HepG2 (cell line): Measurements from ENCODE around the gene CGREF1. TPM values are rescaled to one million over a fixed set of nuclear protein-coding genes. Genes with fewer than 3 reads are reported as not detected.
A peak's percentile ranks its signal among the peaks of the same experiment; 100 is the strongest.

Source experiments
- CEBPB ChIP-seq: IDR thresholded peaks from 2 replicates; pipeline ENCODE4 v1.6.1; 2011; ENCODE audit warnings: low read depth, low read length, improper control_type of control experiment, borderline replicate concordance
- CEBPZ ChIP-seq: IDR thresholded peaks from 2 replicates; pipeline ENCODE4 v1.6.1; 2012; ENCODE audit warnings: low read length, improper control_type of control experiment
- GRHL1 ChIP-seq: sonication (generic); formaldehyde crosslinking; conservative IDR thresholded peaks from 2 replicates; pipeline ENCODE4 v1.8.0; 2022; ENCODE audit warnings: missing genetic modification reagents
- NFE2L2 ChIP-seq: fragments of 150-350 bp; IDR thresholded peaks from 2 replicates; pipeline ENCODE4 v1.6.1; 2014; ENCODE audit warnings: low read length
- SNAPC5 ChIP-seq: sonication (generic); formaldehyde crosslinking; IDR thresholded peaks from 2 replicates; pipeline ENCODE4 v1.8.1; 2023; ENCODE audit warnings: mild to moderate bottlenecking, missing genetic modification reagents, borderline replicate concordance
- STAG1 ChIP-seq: sonication (generic); formaldehyde crosslinking; IDR thresholded peaks from 2 replicates; pipeline ENCODE4 v1.4.0; 2020; ENCODE audit warnings: missing genetic modification reagents
- SUZ12 ChIP-seq: fragments of 150-350 bp; IDR thresholded peaks from 2 replicates; pipeline ENCODE4 v1.6.1; 2014; ENCODE audit warnings: low read depth, low read length
- TFDP2 ChIP-seq: sonication (generic); formaldehyde crosslinking; IDR thresholded peaks from 2 replicates; pipeline ENCODE4 v1.4.0; 2020; ENCODE audit warnings: missing genetic modification reagents
- TGIF2 ChIP-seq: IDR thresholded peaks from 2 replicates; pipeline ENCODE4 v1.6.1; 2016; ENCODE audit warnings: control low read depth, missing compliant biosample characterization
- ZBTB25 ChIP-seq: IDR thresholded peaks from 2 replicates; pipeline ENCODE4 v1.6.1; 2018; ENCODE audit warnings: missing genetic modification reagents
- ZMYM3 ChIP-seq: sonication (generic); formaldehyde crosslinking; IDR thresholded peaks from 2 replicates; pipeline ENCODE4 v1.5.1; 2020; ENCODE audit warnings: mild to moderate bottlenecking, missing genetic modification reagents
- ZMYM4 ChIP-seq: sonication (generic); formaldehyde crosslinking; IDR thresholded peaks from 2 replicates; pipeline ENCODE4 v1.8.1; 2023; ENCODE audit warnings: mild to moderate bottlenecking, missing genetic modification reagents
- ZNF292 ChIP-seq: sonication (generic); formaldehyde crosslinking; IDR thresholded peaks from 2 replicates; pipeline ENCODE4 v1.8.1; 2022; ENCODE audit warnings: mild to moderate bottlenecking, low read depth, missing genetic modification reagents, borderline replicate concordance
- ZNF451 ChIP-seq: sonication (generic); formaldehyde crosslinking; IDR thresholded peaks from 2 replicates; pipeline ENCODE4 v1.5.0; 2020; ENCODE audit warnings: mild to moderate bottlenecking, missing genetic modification reagents
- ZNF503 ChIP-seq: sonication (generic); formaldehyde crosslinking; IDR thresholded peaks from 2 replicates; pipeline ENCODE4 v1.4.0; 2020; ENCODE audit warnings: missing genetic modification reagents
- ZNF83 ChIP-seq: sonication (generic); formaldehyde crosslinking; IDR thresholded peaks from 2 replicates; pipeline ENCODE4 v1.4.0; 2020; ENCODE audit warnings: missing genetic modification reagents, mild to moderate bottlenecking, borderline replicate concordance
- polyA plus RNA-seq, 8 experiments: library from polyadenylated mRNA; depleted of rRNA in 3 of 8; stranded (reverse) in 7 of 8; unstranded in 1 of 8; fragments of >200 nt; fragmentation: Illumina TruSeq in 4 of 8; extraction: Trizol in 4 of 8; gene quantifications; 2 replicates each; pipeline versions ENCODE4 v1.2.1 to v1.2.3, GENCODE V29; 2011 to 2016; ENCODE audit warnings: low read depth in 4 of 8, missing spikeins in 1 of 8, mixed read lengths in 1 of 8; ENCODE audit not compliant: insufficient read depth in 1 of 8
- total RNA-seq, 5 experiments: library from RNA; depleted of rRNA; stranded (reverse); fragments of >200 nt; fragmentation: Illumina TruSeq; extraction: Trizol; gene quantifications; 2 replicates each; pipeline ENCODE4 v1.2.3, GENCODE V29; 2016; ENCODE audit warnings: low read depth in 1 of 5

CGREF1 gene
- total and polyA plus RNA-seq, 2 of the 13 experiments (the other 11 are each of a cell fraction or from before 2014, with no cell fraction given), result 13.9 to 23.4 TPM

- TF ChIP-seq NFE2L2 (0 out of 2 replicates have a peak, but pooled peaks have one; percentile 16), SUZ12 (peak; percentile 72), SNAPC5 (CRISPR knock-in tag) (0 out of 2 replicates have a peak, but pooled peaks have one; percentile 13), GRHL1 (CRISPR knock-in tag) (no peak), CEBPZ (no peak), STAG1 (CRISPR knock-in tag) (peak; percentile 45), ZNF292 (peak; percentile 60; the same call in 1 of the 2 replicates), ZNF83 (CRISPR knock-in tag) (peak; percentile 65; the same call in 1 of the 2 replicates), TFDP2 (peak; percentile 25; the same call in 1 of the 2 replicates), ZNF451 (CRISPR knock-in tag) (0 out of 2 replicates have a peak, but pooled peaks have one; percentile 68), TGIF2 (CRISPR knock-in tag) (peak; percentile 95), ZMYM3 (CRISPR knock-in tag) (peak; percentile 87; the same call in 1 of the 2 replicates), ZNF503 (no peak), ZMYM4 (CRISPR knock-in tag) (peak; percentile 87), CEBPB (peak; percentile 100), ZBTB25 (CRISPR knock-in tag) (peak; percentile 97)
Observed at GRCh38 chr2:27095745-27096651, 22.9 kb downstream of the CGREF1 start (continued).
